ENCODE measurements around the gene ASB6.

GRCh38 chr9:129608561-129609481 lies 33.1 kb downstream of the ASB6 start:
- TF ChIP-seq CTCF (conservative IDR thresholded peaks at IDR 0.05; ENCODE audit: low read length) (no peak), EZH2phosphoT487 (IDR thresholded peaks at IDR 0.05; ENCODE audit: borderline replicate concordance, low read depth, low read length) (no peak)
